Nephron progenitor cell (in vitro differentiated cells): ENCODE measurements around the gene PLCB4.

Experiments used
- DNase-seq: peaks from one replicate; pipeline ENCODE4 v3.0.0; 2021
- H3K27ac Mint-ChIP-seq: 2 replicates; pipeline ENCODE4 v1.8.0; 2021; ENCODE audit warnings: mild to moderate bottlenecking, moderate library complexity, mixed read lengths
- H3K27me3 Mint-ChIP-seq: 2 replicates; pipeline ENCODE4 v1.8.0; 2021; ENCODE audit warnings: mild to moderate bottlenecking, low read depth, mixed read lengths; ENCODE audit not compliant: poor library complexity
- H3K36me3 Mint-ChIP-seq: 2 replicates; pipeline ENCODE4 v1.8.0; 2021; ENCODE audit warnings: low read depth, mixed read lengths
- H3K4me1 Mint-ChIP-seq: 2 replicates; pipeline ENCODE4 v1.8.0; 2021; ENCODE audit warnings: mixed read lengths
- H3K4me3 Mint-ChIP-seq: 2 replicates; pipeline ENCODE4 v1.8.0; 2021; ENCODE audit warnings: mild to moderate bottlenecking, moderate library complexity, mixed read lengths
- H3K9me3 Mint-ChIP-seq: 2 replicates; pipeline ENCODE4 v1.8.0; 2021; ENCODE audit warnings: mild to moderate bottlenecking, moderate library complexity, mixed read lengths
- TF ChIP-seq, protein P1 (sequence below): fragments of 200-600 bp; sonication (generic); IDR thresholded peaks from 2 replicates; pipeline ENCODE4 v1.5.0; 2021; ENCODE audit warnings: antibody characterized with exemption

PLCB4 gene

DNA sequence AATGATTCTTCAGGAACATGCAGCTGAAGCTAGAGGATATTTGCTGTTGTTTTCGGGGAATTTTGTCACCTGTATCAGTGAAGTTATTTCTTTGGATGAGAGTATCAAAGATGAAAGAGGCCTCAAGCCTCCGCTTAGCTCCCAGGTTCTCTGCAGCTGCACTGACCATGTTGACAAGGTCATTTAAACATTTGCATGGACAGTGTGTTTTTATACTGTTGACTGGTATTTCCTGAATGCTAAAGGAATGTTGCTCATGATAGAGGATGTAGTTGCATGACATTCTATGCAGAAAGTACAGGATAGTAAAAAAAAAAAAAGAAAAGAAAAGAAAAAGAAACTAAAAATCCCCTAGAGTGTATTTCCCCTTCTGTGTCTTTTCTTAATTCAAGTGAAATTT, 279.9 kb downstream of the PLCB4 start:
- no peak for DNase-seq
- Mint-ChIP-seq H3K36me3 (peaks cover 14% of the 10 kb centered on the region), H3K27ac (no peak overlapping the region), H3K27me3 (no peaks in the 10 kb centered on the region), H3K4me1 (peaks cover 57% of the 10 kb centered on the region), H3K4me3 (no peak overlapping the region), H3K9me3 (no peaks in the 10 kb centered on the region)
- TF ChIP-seq, protein P1, sequence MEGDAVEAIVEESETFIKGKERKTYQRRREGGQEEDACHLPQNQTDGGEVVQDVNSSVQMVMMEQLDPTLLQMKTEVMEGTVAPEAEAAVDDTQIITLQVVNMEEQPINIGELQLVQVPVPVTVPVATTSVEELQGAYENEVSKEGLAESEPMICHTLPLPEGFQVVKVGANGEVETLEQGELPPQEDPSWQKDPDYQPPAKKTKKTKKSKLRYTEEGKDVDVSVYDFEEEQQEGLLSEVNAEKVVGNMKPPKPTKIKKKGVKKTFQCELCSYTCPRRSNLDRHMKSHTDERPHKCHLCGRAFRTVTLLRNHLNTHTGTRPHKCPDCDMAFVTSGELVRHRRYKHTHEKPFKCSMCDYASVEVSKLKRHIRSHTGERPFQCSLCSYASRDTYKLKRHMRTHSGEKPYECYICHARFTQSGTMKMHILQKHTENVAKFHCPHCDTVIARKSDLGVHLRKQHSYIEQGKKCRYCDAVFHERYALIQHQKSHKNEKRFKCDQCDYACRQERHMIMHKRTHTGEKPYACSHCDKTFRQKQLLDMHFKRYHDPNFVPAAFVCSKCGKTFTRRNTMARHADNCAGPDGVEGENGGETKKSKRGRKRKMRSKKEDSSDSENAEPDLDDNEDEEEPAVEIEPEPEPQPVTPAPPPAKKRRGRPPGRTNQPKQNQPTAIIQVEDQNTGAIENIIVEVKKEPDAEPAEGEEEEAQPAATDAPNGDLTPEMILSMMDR = no peak

DNA sequence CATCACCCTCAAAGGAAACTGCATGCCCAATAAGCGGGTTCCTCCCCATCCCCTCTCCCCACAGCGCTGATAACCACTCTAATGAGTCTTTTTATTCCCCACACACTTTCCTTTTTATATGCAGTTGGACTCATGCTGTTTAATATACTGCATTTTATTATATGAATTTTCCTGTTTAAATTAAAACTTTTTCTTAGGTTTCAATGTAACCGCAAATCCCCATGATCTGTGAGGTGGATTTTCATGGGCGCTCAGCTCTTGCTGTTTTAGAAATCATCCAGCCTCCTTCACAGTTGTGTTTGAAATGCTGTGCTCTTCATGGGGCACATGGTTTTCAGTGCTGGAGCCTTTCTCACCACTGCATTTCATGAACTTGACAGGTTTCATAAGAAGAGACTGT, 280.4 kb downstream of the PLCB4 start:
- TF ChIP-seq, protein P1 = no peak
- DNase-seq = no peak
- Mint-ChIP-seq H3K9me3 (no peaks in the 10 kb centered on the region), H3K27me3 (no peaks in the 10 kb centered on the region), H3K4me3 (no peak overlapping the region), H3K36me3 (peaks cover 9% of the 10 kb centered on the region), H3K27ac (no peak overlapping the region), H3K4me1 (peaks cover 57% of the 10 kb centered on the region)

DNA sequence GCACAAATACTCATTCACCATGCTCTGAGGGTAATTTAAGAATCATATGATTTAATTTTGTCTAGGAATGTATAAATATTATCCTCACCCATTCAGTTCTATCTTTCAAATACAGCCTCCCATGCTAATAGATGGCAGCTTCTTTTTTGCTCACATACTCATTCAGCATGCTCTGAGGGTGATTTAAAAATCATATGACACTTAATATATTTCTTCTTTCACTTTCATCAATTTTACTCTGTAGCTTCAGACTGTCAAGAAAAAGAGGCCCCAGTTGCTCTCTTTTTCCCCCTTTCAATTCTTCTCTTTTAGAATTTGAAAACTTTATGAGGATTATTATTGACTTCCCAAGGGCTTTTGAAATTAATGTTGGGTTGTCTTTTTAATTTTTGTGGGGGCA, 283.9 kb downstream of the PLCB4 start:
- H3K27me3 Mint-ChIP-seq = no peaks in the 10 kb centered on the region
- no peak for DNase-seq
- TF ChIP-seq, protein P1 = no peak
- H3K9me3 Mint-ChIP-seq = no peaks in the 10 kb centered on the region
- peaks cover 28% of the 10 kb centered on the region for H3K36me3 Mint-ChIP-seq
- H3K4me3 Mint-ChIP-seq = no peak overlapping the region
- peaks cover 38% of the 10 kb centered on the region for H3K4me1 Mint-ChIP-seq
- no peak overlapping the region for H3K27ac Mint-ChIP-seq

DNA sequence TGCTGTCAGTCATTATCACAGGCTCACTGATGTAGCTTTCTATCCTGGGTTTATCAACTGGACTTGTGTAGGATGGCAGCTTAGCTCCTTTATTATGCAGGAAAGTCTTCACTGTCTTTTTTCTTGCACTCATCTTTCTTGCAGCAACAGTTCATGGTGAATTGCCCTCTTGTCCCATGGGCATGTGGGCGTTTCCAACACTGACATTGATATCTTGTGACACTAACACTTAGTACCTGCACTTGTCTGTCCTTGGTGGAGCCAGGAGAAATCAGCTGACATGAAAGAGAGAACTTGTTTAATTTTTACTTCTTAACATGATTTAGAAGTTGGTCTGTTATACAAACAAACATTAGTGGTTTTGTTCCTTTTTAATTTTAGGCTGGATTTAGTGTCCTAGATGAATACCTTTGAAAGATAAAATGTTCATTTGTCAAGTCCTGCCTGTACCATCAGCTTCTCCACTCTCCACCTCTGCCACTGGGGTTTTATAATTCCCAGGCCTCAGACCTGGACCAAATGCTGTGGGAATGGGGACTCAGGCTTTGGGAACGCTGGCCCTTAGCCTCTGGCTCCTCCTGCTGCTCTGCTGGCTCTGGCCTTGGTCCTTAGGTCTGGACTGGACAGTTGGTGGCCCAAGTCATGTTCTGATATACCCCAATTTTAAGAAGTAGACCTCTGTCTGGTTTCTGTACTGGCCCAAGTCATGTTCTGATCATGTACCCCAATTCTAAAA, 284.5 kb downstream of the PLCB4 start:
- peaks cover 30% of the 10 kb centered on the region for H3K36me3 Mint-ChIP-seq
- H3K4me3 Mint-ChIP-seq = no peak overlapping the region
- H3K9me3 Mint-ChIP-seq = no peaks in the 10 kb centered on the region
- H3K27me3 Mint-ChIP-seq = no peaks in the 10 kb centered on the region
- TF ChIP-seq, protein P1 = no peak
- peak overlapping the region; percentile 75 for H3K27ac Mint-ChIP-seq
- H3K4me1 Mint-ChIP-seq = peaks cover 36% of the 10 kb centered on the region
- DNase-seq = no peak

DNA sequence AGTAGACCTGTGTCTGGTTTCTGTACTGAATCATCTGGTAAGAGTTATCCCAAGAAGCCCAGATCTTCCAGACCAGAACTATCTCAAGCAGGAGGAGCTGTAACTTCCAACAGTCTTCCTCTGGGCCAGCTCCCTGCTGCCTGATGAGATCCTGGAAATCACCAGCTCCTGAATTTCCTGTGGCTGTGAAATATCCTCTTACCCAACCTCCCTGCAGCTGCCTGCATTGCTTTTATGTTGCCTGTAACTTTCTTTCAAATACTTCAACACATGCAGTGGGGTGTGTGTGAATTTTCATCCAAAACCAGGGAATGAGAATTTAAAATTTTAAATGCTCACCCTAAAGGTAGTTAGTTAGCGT, 285.0 kb downstream of the PLCB4 start:
- H3K27me3 Mint-ChIP-seq = no peaks in the 10 kb centered on the region
- no peaks in the 10 kb centered on the region for H3K9me3 Mint-ChIP-seq
- H3K36me3 Mint-ChIP-seq = peaks cover 26% of the 10 kb centered on the region
- peak overlapping the region; percentile 75 for H3K27ac Mint-ChIP-seq
- TF ChIP-seq, protein P1 = no peak
- peaks cover 36% of the 10 kb centered on the region for H3K4me1 Mint-ChIP-seq
- H3K4me3 Mint-ChIP-seq = no peak overlapping the region
- no peak for DNase-seq

DNA sequence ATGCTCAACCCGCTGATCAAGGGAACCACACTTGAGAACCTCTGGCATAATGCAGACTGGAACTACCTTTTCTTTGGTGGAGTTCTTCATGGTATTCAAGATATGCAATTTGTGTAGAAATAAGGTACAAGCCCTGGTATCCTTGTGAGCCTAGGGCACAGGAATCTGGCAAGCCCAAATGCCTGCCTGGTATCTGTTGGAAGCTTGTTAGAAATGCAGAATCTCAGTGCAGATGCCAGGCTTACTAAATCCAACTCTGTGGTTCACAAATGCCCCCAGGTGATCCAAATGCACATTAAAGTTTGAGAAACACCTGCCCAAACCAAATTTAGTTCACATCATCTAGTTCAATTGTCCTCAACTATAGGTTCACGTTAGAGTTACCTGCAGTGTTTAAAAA, 285.7 kb downstream of the PLCB4 start:
- H3K27ac Mint-ChIP-seq = no peak overlapping the region
- no peaks in the 10 kb centered on the region for H3K9me3 Mint-ChIP-seq
- DNase-seq = no peak
- H3K36me3 Mint-ChIP-seq = peaks cover 23% of the 10 kb centered on the region
- no peaks in the 10 kb centered on the region for H3K27me3 Mint-ChIP-seq
- peaks cover 37% of the 10 kb centered on the region for H3K4me1 Mint-ChIP-seq
- TF ChIP-seq, protein P1 = no peak
- no peak overlapping the region for H3K4me3 Mint-ChIP-seq
